IPS-11a (cell line): ENCODE results near the gene CBFA2T3.
"Not testable (repeated sequence)": the region's sequence is repeated elsewhere in the genome, so short reads cannot be mapped to it uniquely, and the experiment has no call there.

Source experiments
- H3K4me3 ChIP-seq: one replicate; pipeline ENCODE4 v1.5.1; 2013; ENCODE audit warnings: low read depth, low read length, control low read depth

The CBFA2T3 gene

DNA sequence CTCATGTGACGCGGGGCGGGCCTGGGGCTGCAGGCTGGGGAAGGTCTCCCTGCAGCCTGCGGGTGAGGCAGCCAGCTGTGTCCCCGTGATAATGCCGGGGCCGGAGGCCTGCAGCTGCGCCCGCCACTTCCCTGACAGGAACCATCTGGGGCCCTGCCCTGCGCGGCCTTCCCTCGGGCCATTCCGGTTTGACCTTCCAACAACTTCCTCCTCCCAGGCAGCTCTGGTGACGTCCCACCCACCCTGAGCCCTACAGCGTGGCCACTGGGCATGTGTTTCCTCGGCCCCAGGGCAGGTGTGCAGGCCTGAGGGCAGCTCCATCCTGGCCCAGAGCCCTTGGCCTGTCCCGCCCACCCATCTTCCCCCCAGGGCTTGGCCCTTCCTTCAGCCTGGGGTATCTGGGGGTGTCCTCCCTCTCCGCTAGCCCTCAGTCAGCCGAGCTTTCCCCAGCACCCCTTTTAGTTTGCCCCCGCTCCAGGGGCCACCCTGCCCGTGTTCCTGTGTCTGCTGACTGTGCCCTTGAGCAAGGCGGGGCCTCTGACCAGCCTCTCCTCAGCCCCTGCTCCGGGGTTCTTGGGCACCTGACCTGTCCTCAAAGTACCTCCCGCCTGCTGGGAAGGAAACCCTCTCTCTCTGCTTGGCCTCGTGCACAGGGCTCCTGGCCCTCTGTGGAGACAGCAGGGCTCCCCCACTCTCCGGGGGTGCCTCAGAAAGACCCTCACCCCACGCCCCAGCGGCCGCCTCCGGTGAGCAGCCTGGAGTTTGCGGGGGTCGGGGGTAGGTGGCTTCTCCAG is at the start of gene CBFA2T3:
Gene CBFA2T3 (minus strand): TSS at position 190 of the 794 bp plus-strand sequence. CDS start 400 bp downstream, outside the sequence.
- no peak within 1 kb of the TSS for H3K4me3 ChIP-seq

DNA sequence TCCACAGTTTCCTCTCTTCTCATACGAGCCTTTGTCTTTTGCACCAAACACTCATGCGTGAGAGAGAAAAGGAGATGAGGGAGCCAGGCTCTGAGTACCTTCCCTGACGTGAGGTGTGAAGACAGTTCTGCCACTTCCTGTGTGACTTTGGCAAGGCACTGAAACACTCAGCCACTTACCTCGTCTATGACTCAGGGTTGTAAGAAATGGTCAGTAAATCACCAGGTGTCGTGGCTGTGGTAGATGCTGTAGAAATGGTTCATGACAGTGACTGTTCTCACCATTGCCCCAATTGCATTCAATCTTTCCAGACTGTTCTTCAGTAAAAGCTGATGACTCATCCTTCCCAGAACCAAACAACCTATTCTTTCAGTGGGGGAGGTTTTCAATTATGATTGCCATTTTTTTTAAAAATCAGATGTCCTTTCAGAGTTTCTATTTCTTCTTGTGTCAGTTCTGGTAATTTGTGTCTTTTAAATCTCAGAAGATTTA is 49.2 kb upstream of the CBFA2T3 start:
- no peak overlapping the region for H3K4me3 ChIP-seq

DNA sequence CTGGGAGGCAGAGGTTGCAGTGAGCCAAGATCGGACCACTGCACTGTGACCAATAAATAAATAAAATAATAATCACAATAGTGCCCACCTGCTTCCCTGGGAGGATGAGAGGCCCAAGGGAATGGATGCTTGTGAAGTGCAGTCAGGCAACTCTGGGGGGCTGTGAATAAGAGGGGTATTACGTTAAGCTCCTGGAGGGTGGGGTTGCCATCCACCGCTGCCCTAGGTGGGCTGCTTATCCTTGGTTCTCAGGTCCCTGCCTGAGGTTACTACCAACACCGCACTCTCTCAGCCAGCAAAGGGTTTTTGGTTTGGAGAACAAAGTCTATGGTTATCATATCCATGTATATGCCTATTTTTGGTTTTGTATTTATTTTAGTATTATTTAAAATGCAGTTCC is 48.6 kb upstream of the CBFA2T3 start:
- H3K4me3 ChIP-seq: no peak overlapping the region

DNA sequence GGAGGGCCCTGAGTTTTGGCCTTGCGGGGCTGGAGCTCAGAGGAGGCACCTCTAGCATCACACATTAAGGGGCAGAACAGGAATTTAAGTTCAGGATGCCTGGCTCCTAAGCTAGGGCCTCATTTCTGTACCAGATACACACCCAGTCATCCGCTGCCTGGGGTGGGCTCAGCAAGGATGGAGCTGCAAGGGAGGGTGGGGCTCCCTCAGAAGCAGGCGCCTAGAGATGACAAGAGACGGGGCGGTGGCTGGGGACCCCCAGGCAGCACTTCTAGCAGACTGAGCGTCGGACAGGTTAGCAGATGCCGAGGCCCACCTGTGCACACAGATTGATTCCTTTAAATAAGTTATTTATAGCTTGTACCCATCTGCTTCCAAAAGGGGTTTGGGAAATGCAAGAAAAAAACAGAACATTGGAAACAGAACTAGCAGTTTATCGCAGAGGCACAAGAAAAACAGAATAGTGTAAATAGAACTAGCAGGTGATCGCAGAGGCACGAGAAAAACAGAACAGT is 47.6 kb upstream of the CBFA2T3 start:
- H3K4me3 ChIP-seq: no peak overlapping the region

DNA sequence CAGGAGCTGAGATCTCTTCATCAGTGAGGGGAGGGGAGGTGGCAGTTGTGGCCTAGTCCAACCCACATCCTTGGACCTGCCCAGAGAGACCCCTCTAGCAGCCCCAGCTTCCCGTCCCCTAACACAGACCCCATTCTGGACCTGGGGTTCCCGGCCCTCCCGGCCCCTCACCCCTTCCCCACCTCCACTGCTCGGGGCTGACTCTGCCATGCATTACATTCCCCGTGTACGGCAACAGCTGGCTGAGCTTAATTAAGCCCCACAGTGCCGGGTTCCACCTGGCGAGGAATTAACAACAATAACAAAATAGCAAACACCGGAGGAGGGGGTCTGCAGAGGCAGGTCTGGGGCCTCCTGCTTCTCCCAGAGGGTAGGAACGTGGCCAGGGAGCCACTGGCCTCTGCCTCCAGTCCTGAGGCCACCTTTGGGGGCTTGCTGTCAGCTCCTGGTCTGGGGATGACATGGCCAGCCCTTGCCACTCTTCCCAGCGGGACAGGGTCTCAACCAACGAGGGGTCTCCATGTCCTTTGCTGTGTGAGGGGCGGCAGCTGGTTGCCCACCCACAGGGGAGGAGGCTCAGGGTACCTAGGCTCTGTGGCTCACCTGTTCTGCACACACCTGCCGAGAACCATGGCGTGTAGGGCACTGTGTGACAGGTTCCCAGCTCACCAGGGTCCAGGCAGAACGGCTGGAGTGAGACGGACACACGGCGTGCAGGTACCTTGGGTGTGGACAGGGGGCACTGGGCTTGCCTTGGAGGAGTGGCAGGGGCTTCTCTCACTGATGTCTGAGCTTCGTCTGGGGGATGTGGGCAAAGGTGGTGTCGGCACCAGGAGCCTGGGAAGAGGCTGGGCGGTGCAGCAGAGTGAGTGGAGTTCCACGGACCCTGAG is 46.9 kb upstream of the CBFA2T3 start:
- H3K4me3 ChIP-seq: no peak overlapping the region

DNA sequence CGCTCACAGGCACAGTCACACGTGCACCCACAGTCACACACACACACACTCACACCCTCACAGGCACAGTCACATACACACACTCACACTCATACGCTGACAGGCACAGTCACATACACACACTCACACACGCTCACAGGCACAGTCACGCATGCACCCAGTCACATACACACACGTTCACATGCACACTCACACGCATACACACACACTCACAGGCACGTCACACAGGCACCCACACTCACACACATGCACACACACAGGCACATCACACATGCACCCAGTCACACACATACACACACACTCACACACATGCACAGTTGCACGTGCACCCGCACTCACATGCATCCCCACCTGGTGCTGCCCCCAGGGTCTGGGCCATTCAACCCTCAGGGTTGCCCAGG is 46.1 kb upstream of the CBFA2T3 start:
- no peak overlapping the region for H3K4me3 ChIP-seq

DNA sequence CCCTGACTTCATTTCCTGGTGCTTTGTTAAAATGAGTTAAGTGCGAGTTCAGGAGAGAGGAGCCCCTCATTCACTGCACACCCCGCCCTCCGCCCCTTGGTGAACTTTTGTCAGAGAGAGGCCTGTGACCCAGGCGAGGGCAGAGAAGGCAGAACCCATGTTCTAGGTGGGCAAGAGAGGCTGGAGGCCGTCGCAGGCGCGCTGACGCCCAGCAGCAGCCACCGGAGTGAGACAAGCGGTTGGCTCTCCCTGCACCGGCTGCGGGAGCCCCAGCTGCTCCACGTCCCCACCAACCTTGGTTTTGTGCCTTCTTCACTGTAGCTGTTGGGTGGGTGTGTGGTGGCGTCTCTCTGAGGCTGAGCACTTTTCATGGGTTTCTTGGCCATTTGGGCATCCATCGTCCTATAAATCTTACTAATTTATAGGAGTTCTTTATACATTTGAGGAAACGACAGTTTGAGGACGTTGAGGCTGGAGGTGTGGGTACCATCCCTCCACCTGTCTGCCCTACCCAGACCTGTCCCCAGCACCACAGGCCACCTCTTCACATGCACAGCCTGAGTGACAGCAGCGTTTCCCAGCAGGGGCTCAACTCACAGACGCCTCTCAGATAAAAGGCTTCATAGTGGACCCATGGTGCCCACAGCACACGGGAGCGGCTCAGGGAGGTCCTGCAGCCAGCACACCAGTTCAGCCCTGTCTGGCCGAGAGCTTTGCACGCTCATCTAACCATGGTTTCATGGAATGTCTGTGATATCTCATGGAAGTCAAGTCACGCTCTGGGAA is 45.2 kb upstream of the CBFA2T3 start:
- H3K4me3 ChIP-seq: no peak overlapping the region

DNA sequence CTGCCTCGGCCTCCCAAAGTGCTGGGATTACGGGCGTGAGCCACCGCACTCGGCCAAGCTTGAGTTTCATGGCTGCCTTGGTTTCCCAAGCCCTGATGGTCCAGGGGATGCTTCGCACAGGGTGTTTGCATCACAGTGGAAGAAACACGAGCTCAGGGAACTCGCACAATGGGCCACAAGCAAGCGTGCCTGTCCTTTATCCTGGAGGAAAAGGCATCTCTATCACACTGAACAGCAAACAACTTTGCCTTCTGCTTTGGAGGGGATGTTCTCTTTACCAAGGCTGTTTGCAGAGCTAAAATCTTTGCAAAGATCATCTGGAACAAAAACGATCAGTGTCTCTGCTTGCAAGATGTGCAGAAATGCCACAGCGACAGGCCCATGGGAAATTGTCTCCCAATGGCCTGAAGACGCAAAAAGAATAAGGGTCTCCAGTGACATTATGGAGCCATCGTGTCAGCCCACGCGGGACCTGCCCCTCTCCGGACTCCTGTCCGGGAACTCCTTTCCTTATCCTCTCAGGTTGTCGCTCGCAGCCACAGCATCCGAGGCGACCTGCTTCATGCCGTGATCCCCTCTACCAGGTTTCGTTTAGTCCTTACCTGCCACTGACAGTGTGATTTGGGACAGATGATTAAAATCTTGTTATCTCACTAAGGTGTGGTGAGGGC is 44.1 kb upstream of the CBFA2T3 start:
- no peak overlapping the region for H3K4me3 ChIP-seq

DNA sequence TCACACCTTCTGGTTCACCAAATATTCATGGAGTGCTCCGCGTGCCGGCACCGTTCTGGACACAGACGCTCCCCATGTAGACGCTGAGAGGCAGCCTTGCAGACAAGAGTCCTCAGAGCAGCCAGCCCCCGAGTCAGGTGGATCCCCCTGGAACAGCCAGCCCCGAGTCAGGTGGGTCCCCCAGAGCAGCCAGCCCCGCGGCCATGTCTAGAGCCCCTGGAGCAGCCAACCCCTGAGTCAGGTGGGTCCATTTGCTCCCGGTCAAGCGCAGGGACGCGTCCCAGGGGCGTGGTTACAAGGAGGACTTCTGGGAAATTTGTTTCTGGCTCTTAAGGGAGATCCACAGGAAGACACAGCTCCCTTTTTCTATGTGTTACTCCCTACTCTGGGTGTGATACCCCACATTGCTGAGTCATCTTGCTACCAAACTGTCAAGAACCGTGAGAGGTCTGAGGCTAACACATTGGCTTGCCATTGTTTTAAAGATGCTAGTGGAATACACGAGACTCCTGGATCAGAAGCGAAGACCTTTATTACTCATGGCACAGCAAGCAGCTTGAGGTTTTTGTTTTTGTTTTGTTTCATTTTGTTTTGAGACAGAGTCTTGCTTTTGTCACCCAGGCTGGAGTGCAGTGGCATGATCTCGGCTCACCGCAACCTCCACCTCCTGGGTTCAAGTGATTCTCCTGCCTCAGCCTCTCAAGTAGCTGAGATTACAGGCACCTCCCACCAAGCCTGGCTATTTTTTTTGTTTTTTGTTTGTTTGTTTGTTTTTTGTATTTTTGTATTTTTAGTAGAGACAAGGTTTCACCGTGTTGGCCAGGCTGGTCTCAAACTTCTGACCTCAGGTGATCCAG is 43.3 kb upstream of the CBFA2T3 start:
- no peak overlapping the region for H3K4me3 ChIP-seq

DNA sequence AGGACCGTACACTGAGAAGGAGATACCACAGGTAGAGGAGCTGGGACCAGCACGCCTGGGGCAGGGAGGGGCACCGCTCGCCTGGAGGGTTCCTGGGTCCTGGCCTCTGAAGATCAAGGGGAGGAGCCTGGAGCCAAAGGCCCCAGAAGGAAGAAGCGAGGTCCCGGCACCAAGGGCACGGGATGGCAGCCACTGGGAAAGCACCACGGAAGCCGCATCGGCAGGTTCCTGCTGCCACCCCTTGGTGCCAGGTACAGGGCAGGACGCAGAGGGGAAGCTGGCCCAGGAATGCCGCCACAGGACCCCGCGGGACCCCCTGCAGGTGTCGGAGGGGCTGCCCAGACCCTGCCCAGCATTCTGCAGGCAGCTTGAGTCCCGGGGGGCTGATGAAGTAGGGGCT is 42.5 kb upstream of the CBFA2T3 start:
- no peak overlapping the region for H3K4me3 ChIP-seq

DNA sequence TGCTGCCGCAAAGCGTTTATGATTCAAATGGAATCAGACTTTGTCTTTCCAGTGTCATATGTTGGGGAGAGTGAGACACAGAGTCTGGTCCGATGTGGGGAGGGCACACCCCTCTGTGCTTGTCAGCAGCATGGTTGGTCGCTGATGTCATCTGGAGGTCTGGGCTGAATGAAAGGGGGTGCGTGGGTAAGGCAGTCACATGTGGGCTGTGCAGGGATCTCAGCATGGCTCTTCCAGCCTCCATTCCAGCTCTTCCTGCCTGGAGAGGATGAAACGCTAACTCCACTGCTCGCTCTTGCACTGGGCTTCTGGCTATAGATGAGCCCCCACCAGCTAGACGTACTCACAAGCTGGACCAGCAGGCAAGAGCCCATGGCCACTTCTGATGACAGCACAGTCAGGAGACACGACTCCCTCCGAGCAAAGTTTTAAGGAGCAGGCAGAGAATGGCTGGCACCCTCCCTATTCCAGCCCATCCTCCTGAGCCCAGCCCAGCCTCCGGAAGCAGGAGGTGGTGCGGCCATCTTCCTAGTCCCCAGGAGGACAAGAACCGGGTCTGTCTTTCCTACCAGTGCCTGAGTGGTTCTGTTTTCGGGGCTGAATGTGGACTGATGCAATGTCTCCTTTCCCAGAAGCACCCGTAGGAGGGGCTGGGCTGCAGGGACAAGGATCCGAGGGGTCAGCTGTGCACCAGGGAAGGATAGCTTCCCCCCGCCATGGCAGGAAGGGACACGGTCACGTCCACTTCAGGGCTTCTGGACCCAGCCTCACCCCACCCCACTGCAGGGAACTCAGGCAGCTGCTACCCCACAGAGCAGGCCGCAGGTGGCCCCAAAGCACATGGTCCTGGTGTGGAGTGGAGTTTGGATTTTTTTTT is 41.5 kb upstream of the CBFA2T3 start:
- no peak overlapping the region for H3K4me3 ChIP-seq

DNA sequence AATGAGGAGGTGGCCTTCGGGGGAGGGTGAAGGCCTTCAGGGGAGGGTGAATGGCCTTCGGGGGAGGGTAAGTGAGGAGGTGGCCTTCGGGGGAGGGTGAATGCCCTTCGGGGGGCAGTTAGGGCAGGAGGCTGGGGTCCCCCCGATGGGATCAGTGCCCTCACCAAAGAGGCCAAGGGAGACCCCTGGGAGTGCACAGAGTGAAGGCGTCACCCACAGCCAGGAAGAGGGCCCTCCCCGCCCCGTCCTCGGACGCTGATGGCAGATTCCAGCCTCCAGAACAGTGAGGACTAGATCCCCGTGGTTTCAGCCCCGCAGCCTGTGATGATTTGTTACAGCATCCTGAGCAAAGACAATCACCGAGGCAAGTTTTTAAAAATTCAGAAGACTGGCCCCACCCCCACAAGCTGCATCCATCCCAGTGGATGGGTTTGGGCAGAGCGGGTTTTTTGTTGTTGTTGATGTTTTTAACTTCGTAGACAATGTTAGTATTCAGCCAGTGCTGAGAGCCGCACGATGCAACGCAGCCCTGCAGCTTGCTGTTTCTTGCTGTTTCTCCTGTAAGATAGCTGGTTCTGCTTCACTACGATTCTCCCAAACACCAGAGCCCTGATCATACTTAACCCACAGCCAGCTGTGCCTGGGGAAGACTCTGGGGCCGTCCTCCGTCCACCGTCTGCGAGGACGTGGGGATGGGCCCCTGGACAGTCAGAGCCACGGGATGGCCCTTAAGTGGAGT is 40.7 kb upstream of the CBFA2T3 start:
- no peak overlapping the region for H3K4me3 ChIP-seq

DNA sequence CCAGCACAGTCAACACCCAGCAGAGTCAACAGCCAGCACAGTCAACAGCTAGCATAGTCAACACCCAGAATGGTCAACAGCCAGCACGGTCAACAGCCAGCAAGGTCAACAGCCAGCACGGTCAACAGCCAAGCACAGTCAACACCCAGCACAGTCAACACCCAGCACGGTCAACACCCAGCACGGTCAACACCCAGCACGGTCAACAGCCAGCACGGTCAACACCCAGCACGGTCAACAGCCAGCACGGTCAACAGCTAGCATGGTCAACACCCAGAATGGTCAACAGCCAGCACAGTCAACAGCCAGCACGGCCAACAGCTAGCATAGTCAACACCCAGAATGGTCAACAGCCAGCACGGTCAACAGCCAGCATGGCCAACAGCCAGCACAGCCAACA is 39.6 kb upstream of the CBFA2T3 start:
- not testable (repeated sequence) for H3K4me3 ChIP-seq

DNA sequence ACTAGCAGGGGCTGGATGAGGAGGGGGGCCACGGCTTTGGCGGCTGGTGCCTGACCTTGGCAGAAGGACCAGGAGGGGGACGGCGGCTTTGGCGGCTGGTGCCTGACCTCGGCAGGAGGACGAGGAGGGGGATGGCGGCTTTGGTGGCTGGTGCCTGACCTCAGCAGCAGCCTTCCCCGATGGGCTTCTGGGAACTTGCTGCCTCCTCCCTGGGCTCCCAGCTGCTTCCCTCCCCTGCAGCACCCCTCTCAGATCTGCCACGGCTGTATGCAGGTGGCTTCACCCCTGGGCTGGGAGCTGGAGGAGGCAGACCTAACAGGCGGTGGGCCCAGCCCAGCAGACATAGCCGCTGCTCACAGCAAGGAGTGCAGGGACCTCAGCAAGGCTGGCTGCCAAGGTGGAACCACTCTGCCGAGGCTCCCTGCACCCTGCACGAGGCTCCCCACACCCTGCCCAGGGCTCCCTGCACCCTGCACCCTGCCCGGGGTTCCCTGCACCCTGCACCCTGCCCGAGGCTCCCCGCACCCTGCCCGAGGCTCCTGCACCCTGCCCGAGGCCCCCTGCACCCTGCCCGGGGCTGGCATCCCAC is 38.4 kb upstream of the CBFA2T3 start:
- no peak overlapping the region for H3K4me3 ChIP-seq

DNA sequence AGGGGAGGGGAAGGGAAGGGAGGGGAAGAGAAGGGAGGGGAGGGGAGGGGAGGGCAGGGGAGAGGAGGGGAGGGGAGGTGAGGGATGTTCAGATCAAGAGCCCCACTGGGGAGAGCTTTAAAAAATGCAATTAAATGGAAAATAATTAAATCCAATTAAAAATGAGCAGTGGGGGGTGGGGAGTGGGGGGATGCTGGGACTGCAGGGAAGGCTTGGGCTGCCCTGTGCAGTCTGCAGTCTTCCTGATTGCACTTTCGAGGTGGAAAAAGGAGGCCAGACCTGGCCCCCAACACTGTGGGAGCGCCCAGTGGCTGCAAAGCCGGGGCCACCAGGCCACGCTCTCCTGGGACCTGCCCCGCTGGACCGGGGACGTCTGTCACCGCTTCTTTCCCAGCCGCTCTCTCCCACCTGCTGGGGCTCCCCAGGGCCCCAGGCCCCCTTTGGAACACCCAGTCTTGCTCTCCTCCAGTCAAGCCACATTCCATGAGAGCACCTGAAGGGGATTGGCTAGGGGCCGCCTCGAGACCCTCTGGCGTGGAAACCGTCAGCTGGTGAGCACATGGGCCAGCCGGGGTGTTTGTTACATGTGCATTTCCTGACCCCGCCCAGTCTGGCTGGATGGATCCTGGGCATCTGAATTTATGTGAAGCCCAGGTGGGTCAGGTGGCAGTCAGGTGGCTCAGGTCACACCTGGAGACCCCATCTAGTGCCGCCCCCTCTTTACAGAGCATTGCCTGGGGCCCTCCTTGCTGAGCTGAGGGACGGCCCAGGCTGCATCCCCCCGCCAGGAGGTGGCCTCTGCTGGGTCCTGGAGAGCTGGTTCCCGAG is 37.6 kb upstream of the CBFA2T3 start:
- no peak overlapping the region for H3K4me3 ChIP-seq

DNA sequence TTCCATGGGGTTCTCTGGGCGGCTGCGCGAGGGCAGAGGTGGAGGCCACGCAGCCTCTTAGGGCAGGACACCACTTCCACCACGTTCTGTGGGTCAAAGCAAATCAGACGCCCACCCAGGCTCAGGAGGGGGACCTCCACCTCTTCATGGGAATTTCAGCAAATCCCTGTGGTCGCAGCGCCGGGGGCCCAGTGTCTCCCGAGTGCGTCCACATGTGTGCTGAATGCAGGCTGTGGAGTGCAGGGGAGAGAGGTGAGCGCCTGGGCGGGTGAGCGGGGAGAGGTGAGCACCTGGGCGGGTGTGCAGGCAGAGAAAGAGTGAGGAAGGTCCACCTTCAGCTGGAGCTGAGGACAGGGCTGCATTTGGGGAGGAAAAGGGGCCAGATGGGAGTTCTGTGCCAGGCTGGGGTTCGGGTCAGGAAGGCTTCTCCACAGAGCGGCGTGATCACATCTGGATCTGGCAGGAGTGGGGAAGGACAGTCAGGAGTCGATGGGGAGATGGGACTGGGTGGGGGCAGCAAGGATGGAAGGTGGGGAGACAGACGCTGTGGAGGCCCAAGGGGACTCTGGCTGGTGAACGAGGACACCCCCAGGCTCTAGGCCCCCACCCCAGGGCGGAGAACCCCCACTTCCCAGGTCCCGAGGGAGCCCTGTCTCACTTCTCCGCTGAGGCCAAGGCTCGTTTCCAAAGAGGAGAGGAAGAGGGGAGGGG is 36.8 kb upstream of the CBFA2T3 start:
- no peak overlapping the region for H3K4me3 ChIP-seq
